WI38 (cell line): ENCODE measurements around the gene INSIG2.

Experiments
- H3K4me3 ChIP-seq: 2 replicates; pipeline ENCODE4 v1.5.1; 2011; ENCODE audit warnings: low read depth, mild to moderate bottlenecking, control low read depth, low read length
- TF ChIP-seq, protein P1 (sequence below): IDR thresholded peaks from 2 replicates; pipeline ENCODE4 v1.5.1; 2012; ENCODE audit warnings: low read depth, mild to moderate bottlenecking, control low read depth, low read length

Gene INSIG2

DNA sequence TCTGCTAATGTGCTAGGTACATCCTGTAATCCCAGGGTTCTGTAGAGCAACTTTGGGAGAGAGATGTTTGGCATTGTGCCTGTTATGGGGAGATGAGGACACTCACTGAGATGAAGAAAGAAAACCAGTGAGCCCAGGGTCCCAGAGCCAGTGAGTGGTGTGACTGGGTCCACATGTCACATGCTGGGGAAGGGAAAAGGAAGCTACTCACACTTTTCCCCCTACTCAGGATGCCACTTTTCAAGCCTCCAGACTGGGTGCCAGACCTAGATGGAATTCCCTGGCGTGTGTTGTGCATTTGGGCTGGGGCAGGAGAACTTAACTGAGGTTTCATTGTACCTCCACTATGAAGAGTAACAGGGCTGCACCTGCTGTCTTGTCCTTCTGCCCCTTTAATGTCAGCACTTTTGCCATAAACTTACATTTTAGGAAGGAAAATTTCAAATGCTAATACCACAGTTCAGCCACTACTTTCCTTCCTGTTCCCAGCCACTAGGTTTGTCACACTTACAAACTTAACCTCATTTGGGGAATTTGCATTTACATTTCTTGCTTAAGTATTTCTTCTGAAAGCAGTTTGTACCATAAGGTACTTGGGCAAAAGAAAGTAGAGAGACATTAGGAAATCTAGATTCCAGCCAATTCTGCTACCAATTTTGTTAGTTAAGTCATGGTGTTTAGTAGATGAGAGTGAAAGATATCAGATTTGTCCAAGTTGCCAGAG, 10.2 kb downstream of the INSIG2 start:
- TF ChIP-seq, protein P1, sequence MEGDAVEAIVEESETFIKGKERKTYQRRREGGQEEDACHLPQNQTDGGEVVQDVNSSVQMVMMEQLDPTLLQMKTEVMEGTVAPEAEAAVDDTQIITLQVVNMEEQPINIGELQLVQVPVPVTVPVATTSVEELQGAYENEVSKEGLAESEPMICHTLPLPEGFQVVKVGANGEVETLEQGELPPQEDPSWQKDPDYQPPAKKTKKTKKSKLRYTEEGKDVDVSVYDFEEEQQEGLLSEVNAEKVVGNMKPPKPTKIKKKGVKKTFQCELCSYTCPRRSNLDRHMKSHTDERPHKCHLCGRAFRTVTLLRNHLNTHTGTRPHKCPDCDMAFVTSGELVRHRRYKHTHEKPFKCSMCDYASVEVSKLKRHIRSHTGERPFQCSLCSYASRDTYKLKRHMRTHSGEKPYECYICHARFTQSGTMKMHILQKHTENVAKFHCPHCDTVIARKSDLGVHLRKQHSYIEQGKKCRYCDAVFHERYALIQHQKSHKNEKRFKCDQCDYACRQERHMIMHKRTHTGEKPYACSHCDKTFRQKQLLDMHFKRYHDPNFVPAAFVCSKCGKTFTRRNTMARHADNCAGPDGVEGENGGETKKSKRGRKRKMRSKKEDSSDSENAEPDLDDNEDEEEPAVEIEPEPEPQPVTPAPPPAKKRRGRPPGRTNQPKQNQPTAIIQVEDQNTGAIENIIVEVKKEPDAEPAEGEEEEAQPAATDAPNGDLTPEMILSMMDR = no peak
- H3K4me3 ChIP-seq = no peak overlapping the region

DNA sequence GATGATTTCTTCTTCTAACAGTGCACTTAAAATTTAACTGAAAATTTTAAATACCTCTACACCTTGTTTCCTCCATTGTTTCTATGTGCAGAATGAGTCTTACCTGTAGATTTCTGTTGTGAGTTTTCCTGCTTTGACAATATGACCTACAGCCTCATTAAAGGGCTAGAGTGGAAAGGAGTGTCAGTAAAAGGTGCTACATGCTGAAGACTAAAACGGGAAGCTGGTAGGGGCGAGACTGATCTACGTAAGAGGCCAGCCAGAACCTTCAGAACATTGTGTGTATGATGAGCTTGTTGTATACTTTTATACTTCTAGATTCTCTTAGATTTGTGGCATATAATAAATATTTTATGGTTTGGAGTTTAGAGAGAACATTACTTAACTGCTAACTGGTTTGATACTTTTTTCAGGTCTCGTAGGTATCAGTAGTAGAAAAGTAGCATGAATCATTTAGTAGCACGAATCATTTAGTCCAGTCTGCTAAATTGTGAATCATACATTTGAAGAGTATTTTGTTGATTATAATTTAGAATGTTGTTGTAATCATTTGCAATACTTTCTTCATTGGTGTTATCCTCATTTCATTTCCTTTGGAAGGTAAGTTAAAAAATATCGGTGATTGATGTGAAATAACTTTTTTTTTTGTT, 14.3 kb downstream of the INSIG2 start:
- no peak overlapping the region for H3K4me3 ChIP-seq
- TF ChIP-seq, protein P1 = no peak

DNA sequence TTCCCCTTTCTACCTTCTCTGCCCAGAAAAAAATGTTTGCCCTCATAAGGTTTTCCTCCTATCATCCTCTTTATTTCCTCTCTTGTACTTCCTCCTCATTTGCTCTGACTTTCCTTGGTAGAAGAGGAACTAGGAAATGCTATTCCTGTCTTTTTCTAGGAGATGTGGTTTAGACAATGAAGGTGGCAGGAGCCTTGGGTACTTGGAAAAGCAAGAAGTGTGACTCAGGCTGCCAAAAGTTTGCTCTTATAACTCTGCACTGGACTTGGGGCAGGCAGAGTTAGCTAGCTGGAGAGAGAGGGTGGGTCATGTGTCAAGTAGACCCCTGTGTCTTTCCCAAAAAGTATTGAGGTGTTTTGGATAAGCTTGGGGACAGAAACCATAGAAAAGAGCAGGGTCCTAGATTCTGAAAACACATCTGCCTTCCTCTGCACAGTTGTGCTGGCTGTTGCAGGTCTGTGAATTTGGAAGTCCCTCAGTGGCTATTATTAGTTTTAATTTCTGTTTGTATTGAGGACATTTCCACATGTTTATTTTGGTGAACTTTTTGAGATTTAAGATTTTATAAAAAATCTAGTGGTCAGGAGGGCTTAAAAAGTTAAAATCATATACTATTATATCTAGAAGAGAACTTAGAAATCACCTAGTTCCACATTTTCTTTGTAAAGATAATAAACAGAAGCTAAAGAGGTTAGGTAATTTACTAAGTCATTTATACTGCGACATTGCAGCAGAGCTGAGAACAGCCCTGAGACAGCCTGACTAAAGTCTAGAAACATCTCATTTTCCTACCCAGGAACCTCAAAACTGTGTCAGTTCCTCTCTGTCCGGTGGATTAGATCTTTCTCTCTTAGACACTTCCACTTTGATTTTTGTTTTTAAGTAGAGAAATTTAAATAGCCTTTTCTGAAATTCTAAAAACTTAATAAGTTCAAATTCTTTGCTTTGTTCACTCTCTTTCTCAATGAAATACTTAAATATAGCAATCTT, 16.0 kb downstream of the INSIG2 start:
- H3K4me3 ChIP-seq = no peak overlapping the region
- TF ChIP-seq, protein P1 = no peak

DNA sequence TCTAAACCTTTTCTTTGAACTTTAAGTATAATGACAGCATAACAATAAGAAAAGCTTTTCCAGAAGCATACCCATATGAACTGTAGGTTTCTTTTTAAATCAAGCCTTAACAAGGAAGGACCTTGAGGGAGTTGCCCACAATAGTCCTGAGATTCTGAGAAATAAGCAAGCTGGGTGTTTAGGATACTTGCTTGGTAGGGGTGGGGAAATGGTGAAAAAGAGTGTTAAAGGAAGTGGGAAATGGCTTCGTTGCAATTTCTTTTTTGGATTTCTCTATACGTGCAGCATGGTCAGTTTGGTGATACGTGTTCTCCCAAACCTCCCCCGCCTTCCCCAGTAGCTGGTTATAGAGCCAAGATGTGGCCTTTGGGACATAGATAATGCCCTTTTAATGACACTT, 17.2 kb downstream of the INSIG2 start:
- H3K4me3 ChIP-seq = no peak overlapping the region
- TF ChIP-seq, protein P1 = no peak

DNA sequence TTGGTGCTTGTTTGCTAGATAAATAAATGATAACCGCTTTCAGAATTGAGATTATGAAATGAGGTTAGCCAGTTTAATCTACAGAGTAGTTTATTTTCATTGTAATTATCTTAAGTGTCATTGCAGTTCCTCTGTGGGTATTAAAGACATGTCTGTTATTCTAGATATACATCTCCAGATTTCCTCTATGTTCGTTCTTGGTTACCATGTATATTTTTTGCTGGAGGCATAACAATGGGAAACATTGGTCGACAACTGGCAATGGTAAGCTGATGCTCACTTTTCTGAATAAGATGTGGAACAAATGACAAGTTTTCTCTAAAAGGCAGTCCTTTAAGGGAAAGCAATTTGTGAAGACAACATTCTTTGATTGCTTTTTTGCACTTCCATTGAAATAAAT, 18.7 kb downstream of the INSIG2 start:
- no peak overlapping the region for H3K4me3 ChIP-seq
- TF ChIP-seq, protein P1 = no peak

DNA sequence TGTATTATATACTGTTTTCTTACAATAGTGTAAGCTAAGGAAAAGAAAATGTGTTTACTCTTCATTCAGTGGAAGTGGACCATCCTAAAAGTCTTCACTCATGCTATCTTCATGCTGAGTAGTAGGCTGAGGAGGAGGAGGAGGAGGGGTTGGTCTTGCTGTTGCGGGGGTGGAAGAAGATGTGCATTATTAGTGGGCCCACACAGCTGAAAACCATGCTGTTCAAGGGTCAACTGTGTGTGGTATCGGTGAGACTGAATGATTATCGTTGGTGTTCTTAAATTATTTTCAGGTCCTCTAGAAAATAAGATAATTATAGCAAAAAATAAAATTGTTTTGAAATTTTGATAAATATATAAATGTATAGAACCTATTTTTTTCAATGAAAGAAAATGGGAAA, 22.0 kb downstream of the INSIG2 start:
- TF ChIP-seq, protein P1 = no peak
- H3K4me3 ChIP-seq = no peak overlapping the region

DNA sequence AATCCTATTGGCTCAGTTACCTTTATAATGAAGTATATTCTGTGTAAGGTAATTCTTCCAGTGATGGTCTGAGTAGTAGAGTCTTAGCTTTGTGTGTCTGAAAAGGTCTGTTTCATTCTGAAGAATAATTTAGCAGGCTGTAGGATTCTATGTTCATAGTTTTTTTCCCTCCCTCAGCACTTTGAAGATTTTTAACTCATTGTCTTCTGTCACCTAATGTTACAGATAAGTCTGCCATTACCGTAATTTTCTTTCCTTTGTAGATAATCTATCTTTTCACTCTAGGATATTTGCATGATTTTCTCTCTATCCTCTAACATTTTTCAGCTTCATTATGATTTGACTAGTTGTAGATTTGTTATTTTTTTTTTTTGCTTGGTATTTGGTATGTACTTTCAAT, 22.7 kb downstream of the INSIG2 start:
- no peak overlapping the region for H3K4me3 ChIP-seq
- TF ChIP-seq, protein P1 = no peak
